22Rv1 (cell line): Measurements from ENCODE around the gene PXK.
"Not testable (repeated sequence)": the region's sequence is repeated elsewhere in the genome, so short reads cannot be mapped to it uniquely, and the experiment has no call there.

Source experiments
- H3K27ac ChIP-seq: fragments of 450-650 bp; 2 replicates; pipeline ENCODE4 v1.5.1; 2017
- ZFX ChIP-seq: fragments of 450-650 bp; IDR thresholded peaks from 2 replicates; pipeline ENCODE4 v1.6.1; 2017; ENCODE audit warnings: antibody characterized with exemption, borderline replicate concordance
- TF ChIP-seq, protein P1 (sequence below): fragments of 450-650 bp; IDR thresholded peaks from 2 replicates; pipeline ENCODE4 v1.5.1; 2017; ENCODE audit warnings: mild to moderate bottlenecking

Gene PXK

DNA sequence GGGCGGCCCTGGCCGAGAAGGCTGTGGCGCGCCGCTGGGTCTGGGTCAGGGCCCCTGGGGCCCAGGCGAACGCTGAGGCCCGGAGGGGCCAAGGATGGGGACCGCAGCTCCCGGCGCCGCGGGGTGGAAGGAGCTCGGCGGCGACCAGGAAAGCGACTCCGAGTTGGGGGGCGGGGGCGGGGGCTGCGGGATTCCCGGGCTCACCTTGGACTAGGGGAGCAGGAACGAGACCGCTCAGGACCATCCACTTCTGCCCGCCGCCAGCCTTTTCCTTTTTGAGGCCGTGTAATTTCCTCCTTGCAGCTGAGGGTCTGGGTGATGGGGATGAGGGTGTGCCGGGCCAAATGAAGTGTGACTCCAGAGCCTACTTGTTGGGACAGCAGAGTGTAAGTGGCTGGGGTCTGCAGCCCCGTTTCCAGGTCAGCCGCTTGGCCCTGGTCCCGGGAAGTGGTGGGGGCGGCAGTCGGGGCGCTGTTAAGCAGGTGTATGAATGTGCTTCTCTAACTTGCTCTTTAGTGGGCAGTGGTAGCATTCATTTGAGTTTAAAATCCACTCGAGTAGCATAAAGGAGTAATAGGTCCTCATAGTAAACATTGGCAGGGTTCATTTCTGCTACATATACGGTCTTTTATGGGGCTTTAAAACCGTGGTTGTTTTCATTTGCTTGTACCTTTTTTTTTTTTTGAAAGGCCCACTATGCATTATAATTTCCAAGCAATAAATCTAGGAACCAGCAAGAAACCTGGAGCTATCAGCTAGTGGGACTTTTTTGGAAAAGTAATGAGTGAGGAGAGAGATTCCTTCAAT is 717 bp downstream of the PXK start:
- no peak overlapping the region for H3K27ac ChIP-seq
- no peak for TF ChIP-seq ZFX
- TF ChIP-seq, protein P1, sequence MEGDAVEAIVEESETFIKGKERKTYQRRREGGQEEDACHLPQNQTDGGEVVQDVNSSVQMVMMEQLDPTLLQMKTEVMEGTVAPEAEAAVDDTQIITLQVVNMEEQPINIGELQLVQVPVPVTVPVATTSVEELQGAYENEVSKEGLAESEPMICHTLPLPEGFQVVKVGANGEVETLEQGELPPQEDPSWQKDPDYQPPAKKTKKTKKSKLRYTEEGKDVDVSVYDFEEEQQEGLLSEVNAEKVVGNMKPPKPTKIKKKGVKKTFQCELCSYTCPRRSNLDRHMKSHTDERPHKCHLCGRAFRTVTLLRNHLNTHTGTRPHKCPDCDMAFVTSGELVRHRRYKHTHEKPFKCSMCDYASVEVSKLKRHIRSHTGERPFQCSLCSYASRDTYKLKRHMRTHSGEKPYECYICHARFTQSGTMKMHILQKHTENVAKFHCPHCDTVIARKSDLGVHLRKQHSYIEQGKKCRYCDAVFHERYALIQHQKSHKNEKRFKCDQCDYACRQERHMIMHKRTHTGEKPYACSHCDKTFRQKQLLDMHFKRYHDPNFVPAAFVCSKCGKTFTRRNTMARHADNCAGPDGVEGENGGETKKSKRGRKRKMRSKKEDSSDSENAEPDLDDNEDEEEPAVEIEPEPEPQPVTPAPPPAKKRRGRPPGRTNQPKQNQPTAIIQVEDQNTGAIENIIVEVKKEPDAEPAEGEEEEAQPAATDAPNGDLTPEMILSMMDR = no peak

DNA sequence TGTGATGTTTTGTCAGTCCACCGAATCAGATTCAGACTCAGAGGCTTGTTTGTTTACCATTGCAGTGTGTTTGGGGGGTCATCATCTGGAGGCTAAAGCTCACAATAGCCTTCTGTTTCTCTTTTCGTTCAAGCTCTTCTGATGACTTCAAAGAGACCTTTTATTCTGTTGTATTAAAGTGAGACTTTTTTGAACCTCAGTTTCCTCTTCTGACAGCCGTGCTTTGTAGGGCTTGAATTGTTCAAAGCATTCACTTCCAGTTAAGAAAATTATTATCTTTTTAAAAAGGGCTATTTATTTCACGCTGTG is 1.3 kb downstream of the PXK start:
- TF ChIP-seq, protein P1 = no peak
- no peak for TF ChIP-seq ZFX
- H3K27ac ChIP-seq = no peak overlapping the region

DNA sequence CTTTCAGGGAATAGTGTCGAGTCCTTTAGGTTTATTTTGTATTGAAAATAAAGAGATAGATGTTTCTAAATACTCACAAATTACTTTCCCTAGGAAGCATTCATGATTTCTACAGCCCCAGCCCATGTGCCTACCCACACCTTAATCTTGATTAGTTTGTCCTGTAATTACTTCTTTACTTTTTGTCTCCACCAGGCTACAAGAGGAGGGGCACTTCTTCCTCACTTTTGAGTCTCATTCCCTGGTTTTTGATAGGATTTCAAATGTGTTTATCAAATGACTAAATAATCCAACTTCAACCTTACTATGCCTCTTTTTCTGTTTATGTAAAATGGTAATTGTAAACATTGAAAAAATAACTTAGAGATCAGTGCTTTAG is 1.8 kb downstream of the PXK start:
- no peak overlapping the region for H3K27ac ChIP-seq
- TF ChIP-seq, protein P1 = no peak
- no peak for TF ChIP-seq ZFX

DNA sequence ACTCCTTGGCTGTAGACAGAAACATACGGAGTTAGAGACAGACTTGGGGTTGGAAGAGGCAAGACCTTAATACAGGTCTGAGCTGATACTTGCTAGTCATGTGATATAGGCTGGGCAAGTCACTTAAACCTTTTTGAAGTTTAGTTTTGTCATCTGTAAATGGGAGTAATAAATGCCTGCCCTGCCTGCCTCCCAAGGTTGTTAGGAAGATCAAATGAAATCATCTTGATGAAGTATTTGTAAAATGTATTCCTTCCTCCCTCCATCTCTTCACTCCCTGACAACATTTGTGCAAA is 2.9 kb downstream of the PXK start:
- H3K27ac ChIP-seq = no peak overlapping the region
- TF ChIP-seq, protein P1 = no peak
- TF ChIP-seq ZFX = no peak

DNA sequence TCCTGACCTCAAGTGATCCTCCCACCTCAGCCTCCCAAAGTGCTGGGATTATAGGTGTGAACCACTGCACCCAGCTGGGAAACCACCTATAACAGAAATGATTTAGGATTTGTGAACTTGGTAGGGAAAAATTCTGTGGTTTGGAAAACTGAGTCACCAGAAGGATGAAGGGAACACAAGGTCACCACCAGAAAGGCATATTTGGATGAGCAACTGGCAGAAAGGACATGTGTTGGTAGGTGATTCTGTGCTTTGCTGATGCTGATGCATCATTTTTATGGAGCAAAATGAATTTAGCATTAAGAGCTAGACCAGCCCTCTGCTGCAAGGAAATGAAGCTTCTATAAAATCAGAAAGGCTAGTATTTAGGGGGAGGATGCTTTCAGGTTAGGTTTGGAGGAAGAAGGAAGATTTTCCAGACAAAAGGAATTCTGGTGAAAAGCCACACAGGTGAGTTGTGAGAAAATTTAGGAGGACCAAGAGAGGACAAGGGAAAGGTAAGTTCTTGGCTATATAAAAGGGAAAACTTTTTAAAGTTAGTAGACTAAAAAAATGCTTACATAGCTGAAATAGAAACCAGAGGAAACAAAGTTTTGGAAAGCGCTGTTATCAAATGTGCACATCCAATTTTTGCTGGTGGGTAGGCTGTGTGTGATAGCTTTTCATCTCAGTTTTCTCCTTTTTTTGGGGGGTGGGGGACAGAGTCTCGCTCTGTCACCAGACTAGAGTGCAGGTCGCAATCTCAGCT is 3.6 kb downstream of the PXK start:
- no peak overlapping the region for H3K27ac ChIP-seq

DNA sequence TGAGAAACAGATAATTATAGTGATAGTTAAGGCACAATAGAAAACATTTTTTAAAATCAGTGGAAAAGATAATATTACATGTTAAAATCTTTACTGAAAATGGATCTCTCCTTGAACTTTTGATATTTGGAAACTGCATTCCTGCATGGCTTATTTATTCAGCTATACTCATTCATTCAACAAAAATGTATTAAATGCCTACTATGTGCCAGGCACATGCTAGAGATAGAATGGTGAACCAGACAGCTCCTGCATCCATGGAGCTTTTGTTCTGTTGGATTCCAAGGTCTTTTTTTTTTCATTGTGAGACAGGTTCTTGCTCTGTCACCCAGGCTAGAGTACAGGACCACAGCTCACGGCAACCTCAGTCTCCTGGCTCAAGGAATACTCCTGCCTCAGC is 4.5 kb downstream of the PXK start:
- TF ChIP-seq ZFX = no peak
- TF ChIP-seq, protein P1 = no peak
- no peak overlapping the region for H3K27ac ChIP-seq

More for the DNA sequence above, 3.6 kb downstream of the PXK start:
- no peak for TF ChIP-seq ZFX
- TF ChIP-seq, protein P1 = no peak

DNA sequence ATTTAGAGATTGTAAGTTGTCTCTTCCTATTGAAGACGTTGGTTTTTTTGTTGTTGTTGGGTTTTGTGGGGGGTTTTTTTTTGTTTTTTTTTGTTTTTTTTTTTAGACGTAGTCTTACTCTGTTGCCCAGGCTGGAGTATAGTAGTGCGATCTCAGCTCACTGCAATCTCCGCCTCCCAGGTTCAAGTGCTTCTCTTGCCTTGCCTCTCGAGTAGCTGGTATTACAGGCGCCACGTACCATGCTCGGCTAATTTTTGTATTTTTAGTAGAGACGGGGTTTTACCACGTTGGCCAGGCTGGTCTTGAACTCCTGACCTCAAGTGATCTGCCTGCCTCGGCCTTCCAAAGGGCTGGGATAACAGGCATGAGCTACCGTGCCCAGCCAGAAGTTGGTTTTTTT is 6.5 kb downstream of the PXK start:
- not testable (repeated sequence) for H3K27ac ChIP-seq
